Measurements from ENCODE around the gene TECTA.
"Not testable (repeated sequence)": the region's sequence is repeated elsewhere in the genome, so short reads cannot be mapped to it uniquely, and the experiment has no call there.

Gene TECTA

GRCh38 chr11:121131656-121132055 lies 30.6 kb downstream of the TECTA start:
- DNase-seq (ENCODE audit: low read depth in 2 of 2), result no peak

- no peak for DNase-seq (ENCODE audit: low read depth in 2 of 2)
These were observed 31.4 kb downstream of the TECTA start for GRCh38 chr11:121132211-121132976.

- no peak for DNase-seq (ENCODE audit: low read depth in 2 of 2)
These were observed 33.8 kb downstream of the TECTA start for GRCh38 chr11:121134741-121135312.

GRCh38 chr11:121137005-121137404 lies 36.0 kb downstream of the TECTA start:
- no peak for DNase-seq (ENCODE audit: low read depth in 2 of 2)

GRCh38 chr11:121138259-121138658 lies 37.2 kb downstream of the TECTA start:
- DNase-seq (ENCODE audit: low read depth in 2 of 2), result no peak

- no peak for DNase-seq (ENCODE audit: low read depth in 2 of 2)
These were observed 39.3 kb downstream of the TECTA start for GRCh38 chr11:121140369-121140768.

GRCh38 chr11:121141066-121141465 lies 40.0 kb downstream of the TECTA start:
- no peak for DNase-seq (ENCODE audit: low read depth in 2 of 2)

- no peak for DNase-seq (ENCODE audit: low read depth in 2 of 2)
These were observed 42.9 kb downstream of the TECTA start for GRCh38 chr11:121143921-121144320.

- no peak for DNase-seq (ENCODE audit: low read depth in 2 of 2)
These were observed 43.7 kb downstream of the TECTA start for GRCh38 chr11:121144723-121145122.

GRCh38 chr11:121145826-121146225 lies 44.8 kb downstream of the TECTA start:
- no peak for DNase-seq (ENCODE audit: low read depth in 2 of 2)

- DNase-seq (ENCODE audit: low read depth in 2 of 2), result no peak
These were observed 48.1 kb downstream of the TECTA start for GRCh38 chr11:121149116-121149515.

GRCh38 chr11:121151207-121151688 lies 50.2 kb downstream of the TECTA start:
- DNase-seq (ENCODE audit: low read depth in 2 of 2), result no peak

GRCh38 chr11:121152764-121153163 lies 51.7 kb downstream of the TECTA start:
- DNase-seq (ENCODE audit: low read depth in 2 of 2), result no peak

- no peak for DNase-seq (ENCODE audit: low read depth in 2 of 2)
These were observed 52.4 kb downstream of the TECTA start for GRCh38 chr11:121153472-121153871.

- no peak for DNase-seq (ENCODE audit: low read depth in 2 of 2)
These were observed 53.7 kb downstream of the TECTA start for GRCh38 chr11:121154486-121155314.

- no peak for DNase-seq (ENCODE audit: low read depth in 2 of 2)
These were observed 56.7 kb downstream of the TECTA start for GRCh38 chr11:121157756-121158155.

GRCh38 chr11:121159741-121160140 lies 58.7 kb downstream of the TECTA start:
- DNase-seq (ENCODE audit: low read depth in 2 of 2), result no peak

GRCh38 chr11:121161349-121161917 lies 60.4 kb downstream of the TECTA start:
- DNase-seq (ENCODE audit: low read depth in 2 of 2), result no peak

- DNase-seq (ENCODE audit: low read depth in 2 of 2), result no peak
These were observed 62.7 kb downstream of the TECTA start for GRCh38 chr11:121163658-121164308.

- not testable (repeated sequence) for DNase-seq (ENCODE audit: low read depth in 2 of 2)
These were observed 76.6 kb downstream of the TECTA start for GRCh38 chr11:121177629-121178028.

GRCh38 chr11:121179306-121179705 lies 78.3 kb downstream of the TECTA start:
- DNase-seq (ENCODE audit: low read depth in 2 of 2), result no peak

- DNase-seq (ENCODE audit: low read depth in 2 of 2), result no peak
These were observed 79.1 kb downstream of the TECTA start for GRCh38 chr11:121180183-121180582.

All from activated CD4-positive, alpha-beta T cell treated with anti-CD3 and anti-CD28 coated beads for 24 hours (primary cell).